Measurements from ENCODE around the gene DHRS7B.

DNA sequence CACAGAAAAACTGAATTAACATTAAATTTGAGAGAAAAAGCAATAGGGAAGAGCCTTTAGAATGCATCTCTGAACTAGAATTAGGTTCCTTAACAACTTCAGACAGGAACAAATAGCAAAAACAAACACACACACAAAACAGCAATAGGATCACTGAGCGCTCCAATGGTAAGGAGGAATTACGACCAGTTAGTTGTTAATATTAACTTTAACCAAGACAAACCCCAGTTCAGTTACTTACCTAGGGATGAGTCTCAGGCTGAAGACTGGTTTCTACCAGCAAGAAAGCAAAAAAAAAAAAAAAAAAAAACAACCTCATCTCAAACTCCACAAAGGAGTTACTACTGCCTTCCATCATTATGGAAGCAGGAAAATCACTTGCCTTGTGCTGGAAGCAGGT lies 14.6 kb downstream of the DHRS7B start:
- no peak for TF ChIP-seq FOXM1 (IDR thresholded peaks at IDR 0.05; ENCODE audit: borderline replicate concordance)
- TF ChIP-seq ELF4 (IDR thresholded peaks at IDR 0.05) = no peak
- no peak for TF ChIP-seq SUZ12 (IDR thresholded peaks at IDR 0.05)
- no peak for TF ChIP-seq FOXA1 (IDR thresholded peaks at IDR 0.05)
- TF ChIP-seq L3MBTL2 (conservative IDR thresholded peaks at IDR 0.05) = no peak
- TF ChIP-seq LEF1 (IDR thresholded peaks at IDR 0.05; ENCODE audit: borderline replicate concordance) = no peak
- TF ChIP-seq FOXK2 (IDR thresholded peaks at IDR 0.05) = no peak
- TF ChIP-seq, protein P1, sequence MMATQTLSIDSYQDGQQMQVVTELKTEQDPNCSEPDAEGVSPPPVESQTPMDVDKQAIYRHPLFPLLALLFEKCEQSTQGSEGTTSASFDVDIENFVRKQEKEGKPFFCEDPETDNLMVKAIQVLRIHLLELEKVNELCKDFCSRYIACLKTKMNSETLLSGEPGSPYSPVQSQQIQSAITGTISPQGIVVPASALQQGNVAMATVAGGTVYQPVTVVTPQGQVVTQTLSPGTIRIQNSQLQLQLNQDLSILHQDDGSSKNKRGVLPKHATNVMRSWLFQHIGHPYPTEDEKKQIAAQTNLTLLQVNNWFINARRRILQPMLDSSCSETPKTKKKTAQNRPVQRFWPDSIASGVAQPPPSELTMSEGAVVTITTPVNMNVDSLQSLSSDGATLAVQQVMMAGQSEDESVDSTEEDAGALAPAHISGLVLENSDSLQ (IDR thresholded peaks at IDR 0.05) = no peak

All from HEK293T (cell line).